CD4-positive, alpha-beta T cell (primary cell): ENCODE results near the gene PRSS27. TPM values are rescaled to one million over a fixed set of nuclear protein-coding genes. Genes with fewer than 3 reads are reported as not detected.

Source experiments
- ATAC-seq: fragments of 200-7000 bp; cut with Tn5 transposase; one replicate; pipeline ENCODE4 v1.10.0; 2022; ENCODE audit warnings: mild to moderate bottlenecking; ENCODE audit not compliant: poor library complexity
- CTCF ChIA-PET: fragments of 350-600 bp; sonication (Branson Sonifier 250); formaldehyde crosslinking; loops from one replicate; lab custom pipeline; 2021; ENCODE audit warnings: antibody characterized with exemption, inconsistent platforms; lab: Charles Lee
- POLR2A ChIA-PET: fragments of 350-600 bp; sonication (Branson Sonifier 250); formaldehyde crosslinking; loops from one replicate; lab custom pipeline; 2021; ENCODE audit warnings: antibody characterized with exemption, inconsistent platforms; lab: Charles Lee
- DNase-seq, 14 experiments: peaks; one replicate each; pipeline ENCODE4 v3.0.0-alpha.2; 2013 to 2020; ENCODE audit warnings: mixed read lengths in 2 of 14
- H3K27ac ChIP-seq, 2 donors: one replicate each; pipeline versions ENCODE4 v1.5.1 to v1.7.0; 2013; ENCODE audit warnings: low read length in 2 of 2, low read depth in 1 of 2, mild to moderate bottlenecking in 1 of 2
- H3K27me3 ChIP-seq, 2 experiments: 1 replicate in 1 of 2; 2 replicates in 1 of 2; pipeline versions ENCODE4 v1.6.1 to v1.7.0; 2013; ENCODE audit warnings: low read length in 2 of 2, control low read depth in 1 of 2, mild to moderate bottlenecking in 1 of 2, moderate library complexity in 1 of 2; ENCODE audit not compliant: insufficient read depth in 2 of 2, control insufficient read depth in 1 of 2
- H3K36me3 ChIP-seq: one replicate; pipeline ENCODE4 v1.6.1; 2013; ENCODE audit warnings: low read length, control low read depth; ENCODE audit not compliant: insufficient read depth
- H3K4me1 ChIP-seq: one replicate; pipeline ENCODE4 v1.6.1; 2013; ENCODE audit warnings: low read length, control low read depth; ENCODE audit not compliant: insufficient read depth
- H3K4me3 ChIP-seq: one replicate; pipeline ENCODE4 v1.5.1; 2013; ENCODE audit warnings: mild to moderate bottlenecking, low read length, moderate library complexity
- H3K9me3 ChIP-seq, 2 experiments: 1 replicate in 1 of 2; 2 replicates in 1 of 2; pipeline versions ENCODE4 v1.6.1 to v1.7.0; 2013; ENCODE audit warnings: low read length in 2 of 2, mild to moderate bottlenecking in 2 of 2, control low read depth in 1 of 2, moderate library complexity in 1 of 2; ENCODE audit not compliant: control insufficient read depth in 1 of 2, insufficient read depth in 1 of 2
- H3K27ac Mint-ChIP-seq: one replicate; pipeline ENCODE4 v1.8.0; 2020; ENCODE audit warnings: mixed read lengths
- H3K27me3 Mint-ChIP-seq: one replicate; pipeline ENCODE4 v1.8.0; 2021; ENCODE audit warnings: mixed read lengths
- H3K36me3 Mint-ChIP-seq: one replicate; pipeline ENCODE4 v1.8.0; 2021; ENCODE audit warnings: low read depth, mixed read lengths
- H3K4me1 Mint-ChIP-seq: one replicate; pipeline ENCODE4 v1.8.0; 2021; ENCODE audit warnings: low read depth, mixed read lengths
- H3K4me3 Mint-ChIP-seq: one replicate; pipeline ENCODE4 v1.8.0; 2020; ENCODE audit warnings: mild to moderate bottlenecking, mixed read lengths
- H3K9me3 Mint-ChIP-seq: one replicate; pipeline ENCODE4 v1.8.0; 2020; ENCODE audit warnings: mixed read lengths
- CTCF ChIP-seq: fragments of 200-600 bp; IDR thresholded peaks from one replicate; pipeline ENCODE4 v1.8.0; 2022; ENCODE audit warnings: antibody characterized with exemption, mild to moderate bottlenecking
- intact Hi-C, 2 experiments: fragments of 100-400 bp; cut with DNase I in 1 of 2; cut with micrococcal nuclease in 1 of 2; formaldehyde crosslinking; loops; one replicate each; pipeline versions ENCODE4 v1.15.1 to v1.9.0; 2023 to 2025; cut with DNase I, micrococcal nuclease
- total RNA-seq, 174 experiments: library from RNA in 2 of 174; stranded (reverse) in 2 of 174; gene quantifications; one replicate each; pipeline ENCODE4 v1.2.3 and lab custom pipeline; 2021 to 2026

The PRSS27 gene
- total RNA-seq, 2 experiments from 2014 or later = 0.28 to 0.44 TPM

- Histone ChIP-seq H3K27me3 (no peaks in the 10 kb centered on the region), H3K4me1 (peaks cover 2% of the 10 kb centered on the region), H3K9me3 (no peaks in the 10 kb centered on the region), H3K4me3 (no peak overlapping the region), H3K27ac (no peak overlapping the region), H3K36me3 (no peaks in the 10 kb centered on the region)
- Mint-ChIP-seq H3K36me3 (no peaks in the 10 kb centered on the region), H3K9me3 (no peaks in the 10 kb centered on the region), H3K4me3 (no peak overlapping the region), H3K27me3 (no peaks in the 10 kb centered on the region), H3K4me1 (no peaks in the 10 kb centered on the region), H3K27ac (no peak overlapping the region)
- ATAC-seq (no peak), DNase-seq (peak in 1 of 14 experiments; percentile 14)
- ChIA-PET POLR2A (no interaction called here), CTCF (no interaction called here)
- intact Hi-C loops = no loop called here
- TF ChIP-seq CTCF = no peak
Measured at GRCh38 chr16:2745116-2745890, 25.3 kb upstream of the PRSS27 start.

GRCh38 chr16:2744711-2745110, 24.7 kb upstream of the PRSS27 start:
- TF ChIP-seq CTCF = no peak
- POLR2A ChIA-PET = no interaction called here

GRCh38 chr16:2743007-2743810, 23.2 kb upstream of the PRSS27 start:
- ChIA-PET POLR2A (no interaction called here), CTCF (interaction anchor here (0.6 kb wide), 1 partner anchor 240 kb away, joined by 3 read pairs; no protein-coding TSS in a partner anchor)
- intact Hi-C loops = no loop called here
- H3K9me3 ChIP-seq = peaks cover 0 to 5% of the 10 kb centered on the region in 2 experiments
- no peaks in the 10 kb centered on the region for H3K36me3 Mint-ChIP-seq
- H3K36me3 ChIP-seq = no peaks in the 10 kb centered on the region
- H3K27me3 ChIP-seq = no peaks in the 10 kb centered on the region
- H3K4me1 ChIP-seq = no peaks in the 10 kb centered on the region
- H3K4me3 Mint-ChIP-seq = no peak overlapping the region
- H3K27ac ChIP-seq = no peak overlapping the region
- ATAC-seq = no peak
- no peaks in the 10 kb centered on the region for H3K27me3 Mint-ChIP-seq
- TF ChIP-seq CTCF = no peak
- H3K27ac Mint-ChIP-seq = no peak overlapping the region
- H3K4me3 ChIP-seq = no peak overlapping the region
- no peaks in the 10 kb centered on the region for H3K9me3 Mint-ChIP-seq
- DNase-seq = no peak
- no peaks in the 10 kb centered on the region for H3K4me1 Mint-ChIP-seq

More at GRCh38 chr16:2744711-2745110, 24.7 kb upstream of the PRSS27 start:
- Histone ChIP-seq H3K4me1 (peaks cover 1% of the 10 kb centered on the region), H3K9me3 (no peaks in the 10 kb centered on the region), H3K36me3 (no peaks in the 10 kb centered on the region), H3K4me3 (no peak overlapping the region), H3K27ac (no peak overlapping the region), H3K27me3 (no peaks in the 10 kb centered on the region)
- H3K27ac Mint-ChIP-seq = no peak overlapping the region
- no peak for DNase-seq
- no peak for ATAC-seq
- CTCF ChIA-PET = no interaction called here
- intact Hi-C loops = no loop called here
- H3K9me3 Mint-ChIP-seq = no peaks in the 10 kb centered on the region
- no peak overlapping the region for H3K4me3 Mint-ChIP-seq
- no peaks in the 10 kb centered on the region for H3K36me3 Mint-ChIP-seq
- H3K4me1 Mint-ChIP-seq = no peaks in the 10 kb centered on the region
- H3K27me3 Mint-ChIP-seq = no peaks in the 10 kb centered on the region
